AG04450 (cell line): ENCODE data around the gene ARMC10. TPM values are rescaled to one million over a fixed set of nuclear protein-coding genes. Genes with fewer than 3 reads are reported as not detected.

ENCODE experiments used
- CTCF ChIA-PET: fragments of 300-600, 350-600 bp; formaldehyde crosslinking; extraction: SDS; loops from one replicate; lab custom pipeline; 2022; ENCODE audit warnings: antibody characterized with exemption, inconsistent platforms; lab: Charles Lee
- POLR2A ChIA-PET: fragments of 350-600 bp; formaldehyde crosslinking; extraction: SDS; loops from one replicate; lab custom pipeline; 2021; ENCODE audit warnings: antibody characterized with exemption, inconsistent platforms; lab: Yijun Ruan, JAX
- DNase-seq: peaks from one replicate; pipeline ENCODE4 v3.0.0-alpha.2; 2011; ENCODE audit warnings: low read depth, low spot score
- H3K27ac ChIP-seq: one replicate; pipeline ENCODE4 v1.5.1; 2012; ENCODE audit warnings: low read depth, low read length, control low read depth
- H3K27me3 ChIP-seq: one replicate; pipeline ENCODE4 v1.6.0; 2012; ENCODE audit warnings: low read length; ENCODE audit not compliant: control insufficient read depth, insufficient read depth
- H3K4me3 ChIP-seq: 2 replicates; pipeline ENCODE4 v1.5.1; 2011; ENCODE audit warnings: mild to moderate bottlenecking, low read depth, low read length, control low read depth
- H3K9me3 ChIP-seq: 2 replicates; pipeline ENCODE4 v1.5.1; 2012; ENCODE audit warnings: low read length; ENCODE audit not compliant: control insufficient read depth, insufficient read depth
- polyA plus RNA-seq: library from polyadenylated mRNA; depleted of rRNA; stranded (reverse); fragments of >200 nt; gene quantifications from 2 replicates; pipeline ENCODE4 v1.2.3, GENCODE V29; 2011
- TF ChIP-seq, protein P1 (sequence below): IDR thresholded peaks from 2 replicates; pipeline ENCODE4 v1.5.1; 2011; ENCODE audit warnings: low read depth, low read length, control low read depth, inconsistent platforms

Gene ARMC10
- polyA plus RNA-seq, 1 experiment, result 54.9 TPM

DNA sequence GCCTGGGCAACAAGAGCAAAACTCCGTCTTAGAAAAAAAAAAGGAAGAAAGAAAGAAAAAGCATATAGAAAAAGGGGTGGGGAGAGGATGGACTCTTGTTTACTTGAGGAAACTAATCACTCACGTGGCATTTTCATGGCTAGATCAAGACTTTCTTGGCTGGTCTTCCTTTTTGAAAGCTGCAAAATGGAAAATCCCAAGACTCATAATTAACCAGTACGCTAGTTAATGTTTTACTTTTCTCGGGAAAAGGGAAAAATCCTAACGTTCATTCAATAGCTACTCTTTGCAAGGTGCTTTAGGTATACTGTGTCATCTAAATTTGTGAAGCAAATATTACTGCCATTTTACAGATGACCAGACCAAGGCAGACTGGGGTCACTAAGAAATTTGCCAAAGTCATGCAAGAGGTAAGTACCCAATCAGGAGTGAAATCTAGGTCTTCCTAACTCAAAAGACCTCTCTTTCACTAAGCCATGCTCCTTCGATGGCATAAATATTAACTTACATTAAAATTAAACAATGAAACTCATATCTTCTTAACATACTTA is 49.6 kb downstream of the ARMC10 start:
- POLR2A ChIA-PET, result no interaction called here

DNA sequence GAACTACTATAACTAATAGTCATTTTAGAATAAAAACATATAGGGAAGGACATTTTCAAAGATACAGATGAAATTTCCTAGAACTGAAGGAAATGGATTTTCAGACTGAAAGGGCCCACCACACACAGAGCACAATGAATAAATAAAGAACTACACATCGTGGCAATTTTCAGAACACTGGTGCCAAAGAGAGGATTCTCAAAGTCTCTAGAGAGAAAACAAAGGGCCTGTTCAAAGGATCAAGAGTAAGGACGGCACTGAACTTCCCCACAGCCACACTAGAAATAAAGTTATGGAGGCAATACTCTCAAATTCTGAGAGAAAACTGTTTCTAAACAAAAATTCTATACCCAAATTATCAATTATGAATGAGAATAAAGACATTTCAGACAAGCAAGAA is 52.1 kb downstream of the ARMC10 start:
- Histone ChIP-seq H3K27me3 (no peaks in the 10 kb centered on the region), H3K4me3 (no peak overlapping the region), H3K27ac (no peak overlapping the region), H3K9me3 (no peaks in the 10 kb centered on the region)
- TF ChIP-seq, protein P1, sequence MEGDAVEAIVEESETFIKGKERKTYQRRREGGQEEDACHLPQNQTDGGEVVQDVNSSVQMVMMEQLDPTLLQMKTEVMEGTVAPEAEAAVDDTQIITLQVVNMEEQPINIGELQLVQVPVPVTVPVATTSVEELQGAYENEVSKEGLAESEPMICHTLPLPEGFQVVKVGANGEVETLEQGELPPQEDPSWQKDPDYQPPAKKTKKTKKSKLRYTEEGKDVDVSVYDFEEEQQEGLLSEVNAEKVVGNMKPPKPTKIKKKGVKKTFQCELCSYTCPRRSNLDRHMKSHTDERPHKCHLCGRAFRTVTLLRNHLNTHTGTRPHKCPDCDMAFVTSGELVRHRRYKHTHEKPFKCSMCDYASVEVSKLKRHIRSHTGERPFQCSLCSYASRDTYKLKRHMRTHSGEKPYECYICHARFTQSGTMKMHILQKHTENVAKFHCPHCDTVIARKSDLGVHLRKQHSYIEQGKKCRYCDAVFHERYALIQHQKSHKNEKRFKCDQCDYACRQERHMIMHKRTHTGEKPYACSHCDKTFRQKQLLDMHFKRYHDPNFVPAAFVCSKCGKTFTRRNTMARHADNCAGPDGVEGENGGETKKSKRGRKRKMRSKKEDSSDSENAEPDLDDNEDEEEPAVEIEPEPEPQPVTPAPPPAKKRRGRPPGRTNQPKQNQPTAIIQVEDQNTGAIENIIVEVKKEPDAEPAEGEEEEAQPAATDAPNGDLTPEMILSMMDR, result no peak
- ChIA-PET CTCF (no interaction called here), POLR2A (no interaction called here)
- no peak for DNase-seq

More for the DNA sequence above, 49.6 kb downstream of the ARMC10 start:
- DNase-seq, result no peak
- H3K27ac ChIP-seq, result no peak overlapping the region
- TF ChIP-seq, protein P1, result no peak
- H3K9me3 ChIP-seq, result no peaks in the 10 kb centered on the region
- no peaks in the 10 kb centered on the region for H3K27me3 ChIP-seq
- CTCF ChIA-PET, result no interaction called here
- H3K4me3 ChIP-seq, result no peak overlapping the region

DNA sequence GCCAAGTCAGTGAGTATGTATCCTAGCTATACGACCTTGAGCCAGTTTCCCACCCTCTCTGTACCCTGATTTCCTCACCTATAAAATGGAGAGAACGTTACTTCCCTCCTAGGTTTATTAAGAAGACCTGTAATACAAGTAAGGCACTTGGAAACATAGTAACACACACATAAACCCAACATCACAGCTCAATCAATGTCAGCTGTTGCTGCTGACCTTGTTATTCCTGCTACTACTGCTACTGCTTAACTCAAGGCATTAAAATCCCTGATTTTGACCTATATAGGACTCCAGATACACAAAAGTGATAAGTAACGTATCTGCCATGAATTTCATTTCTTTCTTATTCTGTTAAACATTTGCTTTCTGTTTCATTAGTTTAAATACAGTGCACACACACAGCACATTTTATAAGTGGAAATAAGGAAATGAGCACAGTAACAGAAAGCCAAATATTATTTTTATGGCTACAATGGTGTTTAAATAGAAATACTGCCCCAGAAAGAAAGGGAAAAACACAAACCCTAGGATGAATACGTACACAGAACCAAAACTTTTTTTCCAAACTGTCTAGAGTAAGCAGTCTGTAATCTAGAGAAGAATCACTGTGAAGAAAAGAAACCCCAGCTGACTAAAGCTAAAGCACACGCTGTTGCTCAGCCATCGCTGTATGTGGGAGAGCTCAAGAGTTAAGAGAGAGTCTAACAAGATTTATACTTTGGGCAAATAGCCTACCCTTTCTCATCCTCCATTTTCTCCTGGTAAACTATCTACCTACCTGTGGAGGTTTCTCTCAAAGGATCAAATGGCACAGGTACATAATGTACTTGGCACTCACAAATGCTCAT is 55.0 kb downstream of the ARMC10 start:
- POLR2A ChIA-PET, result no interaction called here
- Histone ChIP-seq H3K27ac (no peak overlapping the region), H3K9me3 (no peaks in the 10 kb centered on the region), H3K27me3 (no peaks in the 10 kb centered on the region), H3K4me3 (no peak overlapping the region)
- TF ChIP-seq, protein P1, result no peak
- CTCF ChIA-PET, result interaction anchor here (1.2 to 1.7 kb wide), 2 partner anchors 10 to 68 kb away, joined by 3 to 4 read pairs; no protein-coding TSS in a partner anchor
- no peak for DNase-seq

DNA sequence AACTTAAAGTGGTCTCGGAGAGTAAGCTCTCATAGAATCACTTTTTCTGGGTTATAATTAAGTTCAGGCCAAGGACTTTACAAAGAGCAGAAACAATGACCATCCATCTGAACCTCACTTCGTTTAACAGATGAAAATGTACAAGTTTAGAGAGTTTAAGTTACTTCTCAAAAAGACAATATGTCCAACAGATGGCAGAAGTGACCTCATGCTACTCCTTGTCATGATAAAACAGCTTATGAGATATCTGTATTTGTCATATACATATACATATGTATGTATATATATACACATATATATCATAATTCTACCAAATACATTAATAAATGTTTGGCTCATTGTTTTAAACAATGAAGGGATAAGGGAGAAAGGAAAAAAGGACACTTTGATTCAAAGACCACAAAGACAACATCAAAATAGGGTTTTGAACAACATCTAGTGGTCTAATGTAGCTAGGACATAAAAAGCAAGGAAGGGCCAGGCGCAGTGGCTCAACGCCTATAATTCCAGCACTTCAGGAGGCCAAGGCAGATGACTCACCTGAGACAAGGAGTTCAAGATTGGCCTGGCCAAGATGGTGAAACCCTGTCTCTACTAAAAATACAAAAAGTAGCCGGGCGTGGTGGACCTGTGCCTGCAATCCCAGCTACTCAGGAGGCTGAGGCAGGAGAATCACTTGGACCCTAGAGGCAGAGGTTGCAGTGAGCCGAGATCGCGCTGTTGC is 56.1 kb downstream of the ARMC10 start:
- DNase-seq, result no peak
- no peaks in the 10 kb centered on the region for H3K27me3 ChIP-seq
- H3K4me3 ChIP-seq, result no peak overlapping the region
- no peak overlapping the region for H3K27ac ChIP-seq
- TF ChIP-seq, protein P1, result no peak
- ChIA-PET CTCF (interaction anchor here (1.2 kb wide), 1 partner anchor 69 kb away, joined by 4 read pairs; no protein-coding TSS in a partner anchor), POLR2A (no interaction called here)
- no peaks in the 10 kb centered on the region for H3K9me3 ChIP-seq
